Lower lobe of right lung (tissue), 2 donors: Measurements from ENCODE around the gene NAA25. TPM values are rescaled to one million over a fixed set of nuclear protein-coding genes. Genes with fewer than 3 reads are reported as not detected.

Source experiments
- ATAC-seq, 2 donors: fragments of 200-7000 bp; cut with Tn5 transposase; one replicate each; pipeline ENCODE4 v1.9.1; 2020 to 2022; ENCODE audit warnings: mild to moderate bottlenecking in 2 of 2, moderate library complexity in 2 of 2
- DNase-seq: peaks from one replicate; pipeline ENCODE4 v3.0.0-alpha.2; 2020
- H3K27ac ChIP-seq: fragments of 200-600 bp; one replicate; pipeline ENCODE4 v1.8.0; 2022
- H3K27me3 ChIP-seq: fragments of 200-600 bp; one replicate; pipeline ENCODE4 v1.8.0; 2022; ENCODE audit warnings: low read depth
- H3K36me3 ChIP-seq: fragments of 200-600 bp; one replicate; pipeline ENCODE4 v1.8.0; 2022; ENCODE audit warnings: mild to moderate bottlenecking
- H3K4me1 ChIP-seq: fragments of 200-600 bp; one replicate; pipeline ENCODE4 v1.8.0; 2022
- H3K4me3 ChIP-seq: fragments of 200-600 bp; one replicate; pipeline ENCODE4 v1.8.0; 2022; ENCODE audit warnings: mild to moderate bottlenecking
- H3K9me3 ChIP-seq: fragments of 200-600 bp; one replicate; pipeline ENCODE4 v1.8.0; 2022
- intact Hi-C: fragments of 100-400 bp; cut with DNase I; formaldehyde crosslinking; loops from one replicate; pipeline ENCODE4 v1.11.0; 2022
- long read RNA-seq: library from polyadenylated mRNA; unstranded; transcript quantifications from one replicate; pipeline ENCODE4 v2.0.0, GENCODE V29; 2021
- total RNA-seq: library from RNA; stranded (reverse); fragmentation: NEBNext Ultra II Directional; extraction: Animal tissue kit (Norgen Biotek cat#: 25700); gene quantifications from one replicate; pipeline ENCODE4 v1.2.1, GENCODE V29; 2021
- TF ChIP-seq, protein P1 (sequence below): fragments of 200-600 bp; IDR thresholded peaks from one replicate; pipeline ENCODE4 v1.8.0; 2022; ENCODE audit warnings: antibody characterized with exemption, mild to moderate bottlenecking
- donor health status: DM: no; HTN: yes; CAD: no; lungs with severe emphysema.

NAA25 gene
- 24.7 TPM for total RNA-seq
- long read RNA-seq, full-length matches to known transcripts, result 1 of 31 reads
- long read RNA-seq, partial matches to known transcripts, result 11 of 31 reads
- long read RNA-seq, other reads (novel, unspliced or antisense), result 19 of 31 reads

GRCh38 chr12:112108202-112109079, at the start of gene NAA25:
TSS of gene NAA25 (minus strand) at chr12:112108783. CDS start at chr12:112108773, 10 bp downstream.
- Histone ChIP-seq H3K9me3 (no peaks in the 10 kb centered on the region), H3K4me1 (peaks cover 30% of the 10 kb centered on the region), H3K36me3 (no peaks in the 10 kb centered on the region), H3K27ac (peak within 1 kb of the TSS; percentile 92), H3K4me3 (peak within 1 kb of the TSS; percentile 81), H3K27me3 (no peaks in the 10 kb centered on the region)
- intact Hi-C loops, result no loop called here
- DNase-seq (peak; percentile 93), ATAC-seq (peak; percentile 91 to 93)
- TF ChIP-seq, protein P1, sequence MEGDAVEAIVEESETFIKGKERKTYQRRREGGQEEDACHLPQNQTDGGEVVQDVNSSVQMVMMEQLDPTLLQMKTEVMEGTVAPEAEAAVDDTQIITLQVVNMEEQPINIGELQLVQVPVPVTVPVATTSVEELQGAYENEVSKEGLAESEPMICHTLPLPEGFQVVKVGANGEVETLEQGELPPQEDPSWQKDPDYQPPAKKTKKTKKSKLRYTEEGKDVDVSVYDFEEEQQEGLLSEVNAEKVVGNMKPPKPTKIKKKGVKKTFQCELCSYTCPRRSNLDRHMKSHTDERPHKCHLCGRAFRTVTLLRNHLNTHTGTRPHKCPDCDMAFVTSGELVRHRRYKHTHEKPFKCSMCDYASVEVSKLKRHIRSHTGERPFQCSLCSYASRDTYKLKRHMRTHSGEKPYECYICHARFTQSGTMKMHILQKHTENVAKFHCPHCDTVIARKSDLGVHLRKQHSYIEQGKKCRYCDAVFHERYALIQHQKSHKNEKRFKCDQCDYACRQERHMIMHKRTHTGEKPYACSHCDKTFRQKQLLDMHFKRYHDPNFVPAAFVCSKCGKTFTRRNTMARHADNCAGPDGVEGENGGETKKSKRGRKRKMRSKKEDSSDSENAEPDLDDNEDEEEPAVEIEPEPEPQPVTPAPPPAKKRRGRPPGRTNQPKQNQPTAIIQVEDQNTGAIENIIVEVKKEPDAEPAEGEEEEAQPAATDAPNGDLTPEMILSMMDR, result no peak

DNA sequence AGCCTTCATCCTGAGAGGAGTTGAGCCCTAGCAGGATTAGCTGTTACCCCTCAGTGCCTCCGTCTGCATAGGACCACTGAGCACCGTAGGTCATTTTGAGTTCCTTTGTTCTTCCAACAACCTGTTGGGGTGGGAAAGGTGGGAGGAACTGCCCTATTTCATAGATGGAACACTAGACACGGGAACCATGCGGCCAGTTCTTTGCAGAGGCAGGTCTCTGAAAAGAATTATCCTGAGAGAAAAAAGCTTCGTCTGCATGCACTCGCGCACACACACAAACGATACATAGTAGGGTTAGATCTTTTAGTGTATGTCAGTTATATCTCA, 45.3 kb upstream of the NAA25 start:
- DNase-seq (no peak), ATAC-seq (no peak)
- H3K9me3 ChIP-seq, result no peaks in the 10 kb centered on the region
- no peaks in the 10 kb centered on the region for H3K4me1 ChIP-seq
- no peaks in the 10 kb centered on the region for H3K27me3 ChIP-seq
- intact Hi-C loops, result no loop called here
- no peak overlapping the region for H3K27ac ChIP-seq
- no peak overlapping the region for H3K4me3 ChIP-seq
- TF ChIP-seq, protein P1, result no peak
- H3K36me3 ChIP-seq, result peaks cover 72% of the 10 kb centered on the region

- Histone ChIP-seq H3K4me1 (no peaks in the 10 kb centered on the region), H3K4me3 (no peak overlapping the region), H3K9me3 (no peaks in the 10 kb centered on the region), H3K27me3 (no peaks in the 10 kb centered on the region), H3K36me3 (peaks cover 72% of the 10 kb centered on the region), H3K27ac (no peak overlapping the region)
- intact Hi-C loops, result no loop called here
- no peak for ATAC-seq
- no peak for DNase-seq
- TF ChIP-seq, protein P1, result no peak
Observed at GRCh38 chr12:112153181-112153892, 44.8 kb upstream of the NAA25 start.

- DNase-seq (no peak), ATAC-seq (no peak)
- TF ChIP-seq, protein P1, result no peak
Observed at GRCh38 chr12:112151766-112152541, 43.4 kb upstream of the NAA25 start.

DNA sequence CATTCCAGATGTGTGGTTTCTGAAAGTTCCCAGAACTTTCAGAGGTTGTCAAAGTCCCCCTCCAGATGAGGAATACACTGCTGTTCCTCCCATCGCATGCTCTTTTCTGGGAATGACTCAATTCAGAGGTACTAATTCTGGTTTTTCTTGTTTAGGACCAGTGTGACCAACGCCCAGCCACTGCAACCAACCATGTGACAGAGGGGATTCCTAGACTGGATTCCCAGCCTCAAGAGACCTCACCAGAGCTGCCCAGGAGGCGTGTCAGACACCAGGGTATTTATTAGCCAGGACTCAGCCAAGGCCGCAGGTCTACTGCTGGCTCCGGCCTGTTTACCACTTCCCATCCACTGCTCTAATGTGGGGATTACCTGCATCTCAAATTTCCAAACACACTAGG, 41.0 kb upstream of the NAA25 start:
- H3K4me3 ChIP-seq, result no peak overlapping the region
- peak; percentile 83 to 88 for ATAC-seq
- DNase-seq, result no peak
- no peaks in the 10 kb centered on the region for H3K4me1 ChIP-seq
- no peaks in the 10 kb centered on the region for H3K27me3 ChIP-seq
- no peak overlapping the region for H3K27ac ChIP-seq
- TF ChIP-seq, protein P1, result no peak
- intact Hi-C loops, result no loop called here
- H3K36me3 ChIP-seq, result peaks cover 99% of the 10 kb centered on the region
- no peaks in the 10 kb centered on the region for H3K9me3 ChIP-seq

More at GRCh38 chr12:112151766-112152541, 43.4 kb upstream of the NAA25 start:
- Histone ChIP-seq H3K27me3 (no peaks in the 10 kb centered on the region), H3K4me1 (no peaks in the 10 kb centered on the region), H3K27ac (peak overlapping the region; percentile 24), H3K9me3 (no peaks in the 10 kb centered on the region), H3K4me3 (no peak overlapping the region), H3K36me3 (peaks cover 78% of the 10 kb centered on the region)
- intact Hi-C loops, result no loop called here
